A673 (cell line): ENCODE measurements around the gene DNAJB4.

Experiments used
- CTCF ChIP-seq: fragments of 300-800, 200-600 bp; sonication (generic); conservative IDR thresholded peaks from 2 replicates; pipeline ENCODE4 v1.5.1; 2017; ENCODE audit warnings: low read depth, mild to moderate bottlenecking, antibody characterized with exemption, low read length, moderate library complexity, mixed read lengths
- EZH2 ChIP-seq: fragments of 200-600 bp; sonication (generic); IDR thresholded peaks from 2 replicates; pipeline ENCODE4 v1.6.1; 2017; ENCODE audit warnings: borderline replicate concordance, low read depth, mild to moderate bottlenecking, mixed read lengths, antibody characterized with exemption, low read length; ENCODE audit not compliant: poor library complexity, severe bottlenecking

- no peak for TF ChIP-seq EZH2
- peak; percentile 23; the same call in 1 of the 2 replicates for TF ChIP-seq CTCF
These were observed 56.3 kb downstream of the DNAJB4 start for GRCh38 chr1:78060857-78061563.
